Endothelial cell of umbilical vein (primary cell): ENCODE data around the gene SLC38A9. TPM values are rescaled to one million over a fixed set of nuclear protein-coding genes. Genes with fewer than 3 reads are reported as not detected.
"Not testable (repeated sequence)": the region's sequence is repeated elsewhere in the genome, so short reads cannot be mapped to it uniquely, and the experiment has no call there.

Experiments
- BruUV-seq: library from RNA; stranded (reverse); fragments of 400-500 nt; replicated peaks from 2 replicates; lab custom pipeline; 2021; lab: Mats Ljungman, UMichigan
- CTCF ChIA-PET: fragments of 300-600, 350-600 bp; sonication (Branson Sonifier 250); formaldehyde crosslinking; loops from one replicate; lab custom pipeline; 2021; ENCODE audit warnings: antibody characterized with exemption, inconsistent platforms; lab: Charles Lee
- POLR2A ChIA-PET: fragments of 300-600, 350-600 bp; sonication (Branson Sonifier 250); formaldehyde crosslinking; loops from one replicate; lab custom pipeline; 2021; ENCODE audit warnings: antibody characterized with exemption, inconsistent platforms; lab: Charles Lee
- DNase-seq: peaks from one replicate; pipeline ENCODE4 v3.0.0-alpha.2; 2011; ENCODE audit warnings: low read depth, low spot score
- FAIRE-seq: peaks from 2 replicates; lab custom pipeline; 2011; peaks lifted over from hg19 to GRCh38; lab: Jason Lieb, UNC
- H2AFZ ChIP-seq: 2 replicates; pipeline ENCODE4 v1.6.0; 2012; ENCODE audit warnings: low read depth, low read length, control low read depth, inconsistent platforms
- H3K27ac ChIP-seq: 2 replicates; pipeline ENCODE4 v1.5.1; 2011; ENCODE audit warnings: low read depth, mild to moderate bottlenecking, control low read depth, low read length, moderate library complexity; ENCODE audit not compliant: insufficient read depth
- H3K27me3 ChIP-seq, 2 experiments: 2 replicates each; pipeline versions ENCODE4 v1.6.0 to v1.6.1; 2011; ENCODE audit warnings: low read length in 2 of 2, mixed read lengths in 1 of 2; ENCODE audit not compliant: control insufficient read depth in 2 of 2, insufficient read depth in 2 of 2
- H3K36me3 ChIP-seq, 2 experiments: 2 replicates in 1 of 2; 3 replicates in 1 of 2; pipeline ENCODE4 v1.5.1; 2011; ENCODE audit warnings: low read length in 2 of 2, mild to moderate bottlenecking in 1 of 2, moderate library complexity in 1 of 2; ENCODE audit not compliant: control insufficient read depth in 2 of 2, insufficient read depth in 2 of 2; ENCODE audit errors: extremely low read depth in 1 of 2
- H3K4me1 ChIP-seq: 3 replicates; pipeline ENCODE4 v1.5.1; 2011; ENCODE audit warnings: mild to moderate bottlenecking, low read length; ENCODE audit not compliant: control insufficient read depth, insufficient read depth; ENCODE audit errors: extremely low read depth
- H3K4me2 ChIP-seq: 2 replicates; pipeline ENCODE4 v1.6.1; 2011; ENCODE audit warnings: low read length, control low read depth, mixed read lengths; ENCODE audit not compliant: insufficient read depth
- H3K4me3 ChIP-seq, 3 experiments: fragments of 200-600 bp in 1 of 3; sonication (generic), shearing (Covaris generic) in 1 of 3; replicated peaks in 1 of 3; 2 replicates each; pipeline ENCODE4 v1.5.1; 2011 to 2016; ENCODE audit warnings: control low read depth in 3 of 3, low read length in 3 of 3, mild to moderate bottlenecking in 2 of 3, inconsistent platforms in 1 of 3, low read depth in 1 of 3, moderate library complexity in 1 of 3; ENCODE audit not compliant: insufficient read depth in 1 of 3
- H3K79me2 ChIP-seq: 2 replicates; pipeline ENCODE4 v1.6.0; 2012; ENCODE audit warnings: low read length, inconsistent platforms; ENCODE audit not compliant: control insufficient read depth, insufficient read depth
- H3K9ac ChIP-seq: replicated peaks from 2 replicates; pipeline ENCODE3; 2011; ENCODE audit warnings: low read length, control low read depth; ENCODE audit not compliant: insufficient read depth; ENCODE audit errors: extremely low read depth
- H3K9me1 ChIP-seq: replicated peaks from 3 replicates; pipeline ENCODE4 v1.6.0; 2011; ENCODE audit warnings: mild to moderate bottlenecking, low read length; ENCODE audit not compliant: control insufficient read depth, insufficient read depth; ENCODE audit errors: extremely low read depth
- H3K9me3 ChIP-seq: replicated peaks from 2 replicates; pipeline ENCODE4 v1.5.1; 2012; ENCODE audit warnings: low read length, inconsistent platforms; ENCODE audit not compliant: control insufficient read depth, insufficient read depth
- H4K20me1 ChIP-seq: replicated peaks from 2 replicates; pipeline ENCODE3; 2011; ENCODE audit warnings: mild to moderate bottlenecking, low read length; ENCODE audit not compliant: control insufficient read depth, insufficient read depth; ENCODE audit errors: extremely low read depth
- EZH2 ChIP-seq: IDR thresholded peaks from 2 replicates; pipeline ENCODE4 v1.6.1; 2012; ENCODE audit warnings: borderline replicate concordance, low read depth, mild to moderate bottlenecking, moderate library complexity, low read length, inconsistent platforms; ENCODE audit not compliant: severe bottlenecking
- MAX ChIP-seq: IDR thresholded peaks from 2 replicates; pipeline ENCODE4 v1.6.1; 2011; ENCODE audit not compliant: insufficient read depth, insufficient read length
- POLR2A ChIP-seq: IDR thresholded peaks from 2 replicates; pipeline ENCODE4 v1.6.1; 2012; ENCODE audit warnings: low read depth, mild to moderate bottlenecking, control low read depth, low read length
- dilution Hi-C: fragments of 300-500 bp; cut with MboI; formaldehyde crosslinking; loops from one replicate; pipeline ENCODE4 v1.15.0; 2019; ENCODE audit warnings: low sequenced_read_pairs; ENCODE audit not compliant: extremely low pct_ligation_motif_present
- intact Hi-C: fragments of 100-400 bp; cut with micrococcal nuclease; formaldehyde crosslinking; loops from one replicate; pipeline ENCODE4 v1.10.0; 2022
- polyA plus RNA-seq, 4 experiments: library from polyadenylated mRNA; depleted of rRNA in 3 of 4; stranded (reverse) in 3 of 4; unstranded in 1 of 4; fragments of >200 nt; gene quantifications; 2 replicates each; pipeline versions ENCODE4 v1.2.1 to v1.2.3, GENCODE V29; 2011 to 2012; ENCODE audit warnings: missing spikeins in 1 of 4
- total RNA-seq: library from RNA; stranded (reverse); gene quantifications from 2 replicates; pipeline ENCODE4 v1.2.3, GENCODE V29; 2021

Gene SLC38A9
- total and polyA plus RNA-seq, 2 donors (not counting 3 experiments of a cell fraction or from before 2014, with no cell fraction given) = 14.1 to 24.9 TPM

- Histone ChIP-seq H3K79me2 (no peaks in the 10 kb centered on the region), H3K27ac (no peak overlapping the region), H3K4me2 (no peak overlapping the region), H4K20me1 (no peaks in the 10 kb centered on the region), H3K4me1 (no peaks in the 10 kb centered on the region), H3K9ac (no peak overlapping the region), H3K9me1 (no peaks in the 10 kb centered on the region), H3K4me3 (no peak overlapping the region), H3K9me3 (no peaks in the 10 kb centered on the region), H3K36me3 (peaks cover 0 to 2% of the 10 kb centered on the region in 2 experiments), H3K27me3 (no peaks in the 10 kb centered on the region), H2AFZ (no peak overlapping the region)
- FAIRE-seq = no peak
- dilution Hi-C loops = no loop called here
- intact Hi-C loops = no loop called here
- BruUV-seq = no TSS peak
- CTCF ChIA-PET = interaction anchor here (0.7 to 1.4 kb wide), 4 partner anchors 21 to 374 kb away, joined by 3 to 6 read pairs (median 3); no protein-coding TSS in a partner anchor
- TF ChIP-seq EZH2 = no peak
- no peak for TF ChIP-seq POLR2A
- TF ChIP-seq MAX = no peak
- POLR2A ChIA-PET = no interaction called here
- no peak for DNase-seq
Observed at GRCh38 chr5:55699041-55699688, 13.0 kb downstream of the SLC38A9 start.

- H3K79me2 ChIP-seq, H3K4me1 ChIP-seq, H3K9me3 ChIP-seq, H3K4me3 ChIP-seq, H4K20me1 ChIP-seq, H3K27ac ChIP-seq, intact Hi-C loops, BruUV-seq, H3K27me3 ChIP-seq, FAIRE-seq, dilution Hi-C loops, H3K36me3 ChIP-seq, H3K4me2 ChIP-seq, H3K9me1 ChIP-seq, H3K9ac ChIP-seq, POLR2A ChIA-PET, CTCF ChIA-PET, H2AFZ ChIP-seq, DNase-seq: not testable (repeated sequence)
Observed at GRCh38 chr5:55696704-55697103, 15.4 kb downstream of the SLC38A9 start.
